ENCODE data around the gene TEX38.
"Not testable (repeated sequence)": the region's sequence is repeated elsewhere in the genome, so short reads cannot be mapped to it uniquely, and the experiment has no call there.

Gene TEX38

GRCh38 chr1:46714976-46715375, 43.3 kb downstream of the TEX38 start:
- Histone ChIP-seq H3K27ac (no peak overlapping the region), H3K4me3 (no peak overlapping the region)
- DNase-seq (ENCODE audit: low spot score), result no peak
- no peak for TF ChIP-seq CTCF (IDR thresholded peaks at IDR 0.05)

GRCh38 chr1:46717654-46718053, 46.0 kb downstream of the TEX38 start:
- Histone ChIP-seq H3K4me3 (peak overlapping the region; percentile 98), H3K27ac (peak overlapping the region in 1 of 2 donors; percentile 65)

DNA sequence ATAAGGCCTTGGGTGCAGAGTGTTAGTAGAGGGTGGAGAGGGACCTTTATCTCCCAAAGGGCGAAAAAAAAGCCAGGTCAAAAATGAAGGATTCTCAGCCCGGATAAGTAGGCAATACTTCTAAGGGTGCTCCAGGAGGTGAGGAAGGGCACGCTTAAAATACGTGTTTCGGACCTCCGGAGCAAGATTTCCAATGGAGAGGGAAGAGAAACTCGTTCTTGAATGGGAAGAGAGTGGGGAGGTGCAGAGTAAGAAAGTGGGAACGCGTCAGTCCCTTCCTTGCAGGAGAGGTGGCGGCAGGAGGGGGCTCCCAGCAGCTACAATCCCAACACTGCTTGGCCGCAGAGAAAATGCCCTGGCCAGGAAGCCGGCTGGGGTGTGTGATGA, 46.7 kb downstream of the TEX38 start:
- peak overlapping the region; percentile 65 to 91 for H3K27ac ChIP-seq
- peak overlapping the region; percentile 98 for H3K4me3 ChIP-seq
- no peak for TF ChIP-seq CTCF (IDR thresholded peaks at IDR 0.05)
- DNase-seq (ENCODE audit: low spot score), result no peak

More at GRCh38 chr1:46717654-46718053, 46.0 kb downstream of the TEX38 start:
- TF ChIP-seq CTCF (IDR thresholded peaks at IDR 0.05), result no peak
- no peak for DNase-seq (ENCODE audit: low spot score)

GRCh38 chr1:46718727-46719622, 47.3 kb downstream of the TEX38 start, which contains the start of gene EFCAB14:
EFCAB14 (minus strand) TSS chr1:46719114; CDS start chr1:46718087, 1,027 bp downstream.
- peak; percentile 97 for DNase-seq (ENCODE audit: low spot score)
- TF ChIP-seq CTCF (IDR thresholded peaks at IDR 0.05), result no peak
- Histone ChIP-seq H3K4me3 (peak within 1 kb of the TSS; percentile 98), H3K27ac (peak within 1 kb of the TSS; percentile 65 to 91)

DNA sequence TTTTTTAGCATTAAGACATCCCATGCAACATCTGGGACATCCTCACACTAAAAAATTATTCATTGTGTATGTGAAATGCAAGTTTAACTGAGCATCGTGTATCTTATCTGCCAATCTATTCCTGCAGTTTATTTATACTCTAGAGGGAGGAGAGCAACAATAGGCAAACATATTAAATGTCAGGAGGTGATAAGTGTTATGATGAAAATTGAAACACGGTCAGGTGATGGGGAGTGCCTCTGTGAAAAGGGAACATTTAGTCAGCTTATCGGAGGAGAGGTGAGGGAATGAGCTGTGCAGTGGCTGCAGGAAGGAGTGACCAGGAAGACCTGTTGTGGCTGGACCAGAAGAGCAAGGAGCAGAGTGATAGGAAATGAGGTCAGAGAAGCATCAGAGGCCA, 48.0 kb downstream of the TEX38 start:
- no peak for TF ChIP-seq CTCF (IDR thresholded peaks at IDR 0.05)
- DNase-seq (ENCODE audit: low spot score), result no peak
- peak overlapping the region; percentile 65 to 91 for H3K27ac ChIP-seq
- H3K4me3 ChIP-seq, result peak overlapping the region; percentile 98

DNA sequence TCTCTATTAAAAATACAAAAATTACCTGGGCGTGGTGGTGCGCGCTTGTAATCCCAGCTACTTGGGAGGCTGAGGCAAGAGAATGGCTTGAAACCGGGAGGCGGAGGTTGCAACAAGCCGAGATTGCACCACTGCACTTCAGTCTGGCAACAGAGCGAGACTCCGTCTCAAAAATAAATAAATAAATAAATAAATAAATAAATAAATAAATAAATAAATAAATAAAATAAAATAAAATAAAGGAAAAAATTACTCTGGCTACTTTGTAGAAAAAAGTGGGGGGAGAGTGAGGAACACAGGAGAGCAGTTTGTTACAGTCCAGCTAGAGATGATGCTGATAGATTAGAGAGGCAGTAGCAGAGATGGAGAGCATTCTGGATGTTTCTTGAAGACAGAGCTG, 48.7 kb downstream of the TEX38 start:
- not testable (repeated sequence) for DNase-seq (ENCODE audit: low spot score); H3K27ac ChIP-seq; H3K4me3 ChIP-seq

DNA sequence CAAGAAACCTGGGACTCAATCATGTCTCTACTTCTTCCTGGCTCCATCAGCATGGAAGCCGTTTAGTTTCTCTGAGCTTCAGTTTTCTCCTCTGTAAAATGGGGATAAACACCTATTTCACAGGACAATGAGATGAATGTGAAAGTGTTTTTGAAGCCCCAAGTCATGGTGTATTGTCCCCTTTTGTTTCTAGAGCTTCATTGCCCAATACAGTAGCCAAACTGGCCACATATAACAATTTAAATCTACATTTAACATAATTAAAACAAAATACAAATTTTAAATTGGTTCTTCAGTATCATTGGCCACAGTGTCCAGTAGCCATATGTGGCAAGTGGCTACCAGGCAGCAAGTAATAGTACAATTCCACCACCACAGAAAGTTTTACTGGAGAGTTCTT, 49.5 kb downstream of the TEX38 start:
- DNase-seq (ENCODE audit: low spot score), result no peak
- Histone ChIP-seq H3K27ac (no peak overlapping the region), H3K4me3 (no peak overlapping the region)
- TF ChIP-seq CTCF (IDR thresholded peaks at IDR 0.05), result no peak
